H9 (cell line): ENCODE measurements around the gene KIAA1958. TPM values are rescaled to one million over a fixed set of nuclear protein-coding genes. Genes with fewer than 3 reads are reported as not detected.

ENCODE experiments used
- DNase-seq: peaks from one replicate; pipeline ENCODE4 v3.0.0-alpha.2; 2017
- H2AFZ ChIP-seq: one replicate; pipeline ENCODE4 v1.6.1; 2013; ENCODE audit warnings: mild to moderate bottlenecking, low read length, control low read depth, moderate library complexity
- H2AK5ac ChIP-seq: 2 replicates; pipeline ENCODE4 v1.6.1; 2013; ENCODE audit warnings: low read length, control low read depth, mixed read lengths; ENCODE audit not compliant: insufficient read length
- H2BK120ac ChIP-seq: one replicate; pipeline ENCODE4 v1.6.1; 2013; ENCODE audit warnings: low read depth, mild to moderate bottlenecking, low read length, control low read depth, inconsistent platforms; ENCODE audit not compliant: poor library complexity, severe bottlenecking
- H2BK12ac ChIP-seq: 2 replicates; pipeline ENCODE4 v1.6.1; 2013; ENCODE audit warnings: low read length, control low read depth, mixed read lengths, low read depth; ENCODE audit not compliant: insufficient read length
- H2BK15ac ChIP-seq: 2 replicates; pipeline ENCODE4 v1.6.1; 2013; ENCODE audit warnings: low read depth, low read length, control low read depth
- H2BK20ac ChIP-seq: one replicate; pipeline ENCODE4 v1.6.1; 2013; ENCODE audit warnings: low read depth, mild to moderate bottlenecking, low read length, control low read depth, inconsistent platforms; ENCODE audit not compliant: poor library complexity, severe bottlenecking
- H2BK5ac ChIP-seq: 2 replicates; pipeline ENCODE4 v1.6.1; 2013; ENCODE audit warnings: low read length, control low read depth, mixed read lengths; ENCODE audit not compliant: insufficient read length
- H3K14ac ChIP-seq: 2 replicates; pipeline ENCODE4 v1.6.1; 2013; ENCODE audit warnings: low read length, control low read depth; ENCODE audit not compliant: insufficient read depth
- H3K18ac ChIP-seq: 2 replicates; pipeline ENCODE4 v1.6.1; 2013; ENCODE audit warnings: low read depth, mild to moderate bottlenecking, mixed read lengths, low read length, control low read depth; ENCODE audit not compliant: insufficient read length
- H3K23ac ChIP-seq: 2 replicates; pipeline ENCODE4 v1.6.1; 2013; ENCODE audit warnings: low read length, control low read depth, mixed read lengths, low read depth; ENCODE audit not compliant: insufficient read length
- H3K23me2 ChIP-seq: 2 replicates; pipeline ENCODE4 v1.6.1; 2013; ENCODE audit warnings: low read depth, mild to moderate bottlenecking, mixed read lengths, low read length, control low read depth; ENCODE audit not compliant: insufficient read length, poor library complexity, severe bottlenecking
- H3K27ac ChIP-seq: 2 replicates; pipeline ENCODE4 v1.5.1; 2013; ENCODE audit warnings: low read length, control low read depth, mixed read lengths, low read depth; ENCODE audit not compliant: insufficient read length
- H3K27me3 ChIP-seq: 2 replicates; pipeline ENCODE4 v1.6.1; 2013; ENCODE audit warnings: low read length, control low read depth, inconsistent platforms; ENCODE audit not compliant: insufficient read depth
- H3K4ac ChIP-seq: 2 replicates; pipeline ENCODE4 v1.6.1; 2013; ENCODE audit warnings: low read depth, mild to moderate bottlenecking, control low read depth, inconsistent platforms, low read length, moderate library complexity
- H3K4me1 ChIP-seq: 2 replicates; pipeline ENCODE4 v1.6.1; 2013; ENCODE audit warnings: low read length, control low read depth, inconsistent platforms; ENCODE audit not compliant: insufficient read depth
- H3K4me2 ChIP-seq: 2 replicates; pipeline ENCODE4 v1.6.1; 2013; ENCODE audit warnings: low read length, control low read depth, mixed read lengths; ENCODE audit not compliant: insufficient read length, insufficient read depth
- H3K56ac ChIP-seq: 2 replicates; pipeline ENCODE4 v1.6.1; 2013; ENCODE audit warnings: low read depth, mild to moderate bottlenecking, mixed read lengths, low read length, control low read depth; ENCODE audit not compliant: insufficient read length
- H3K79me1 ChIP-seq: 2 replicates; pipeline ENCODE4 v1.6.1; 2013; ENCODE audit warnings: low read depth, mild to moderate bottlenecking, moderate library complexity, low read length, control low read depth, inconsistent platforms; ENCODE audit not compliant: insufficient read depth, poor library complexity, severe bottlenecking
- H3K79me2 ChIP-seq: 2 replicates; pipeline ENCODE4 v1.6.1; 2013; ENCODE audit warnings: low read length, control low read depth, inconsistent platforms; ENCODE audit not compliant: insufficient read depth
- H3K9ac ChIP-seq: 2 replicates; pipeline ENCODE4 v1.6.1; 2013; ENCODE audit warnings: low read length, control low read depth, mixed read lengths; ENCODE audit not compliant: insufficient read length; ENCODE audit errors: extremely low read depth
- H3K9me3 ChIP-seq: one replicate; pipeline ENCODE4 v1.6.1; 2013; ENCODE audit warnings: low read depth, low read length, inconsistent platforms; ENCODE audit not compliant: control insufficient read depth
- H3T11ph ChIP-seq: one replicate; pipeline ENCODE4 v1.6.1; 2013; ENCODE audit warnings: mild to moderate bottlenecking, low read length, control low read depth, inconsistent platforms
- H4K20me1 ChIP-seq: one replicate; pipeline ENCODE4 v1.6.1; 2013; ENCODE audit not compliant: control insufficient read depth, insufficient read length, insufficient read depth
- H4K5ac ChIP-seq: 2 replicates; pipeline ENCODE4 v1.6.1; 2013; ENCODE audit warnings: low read depth, mild to moderate bottlenecking, mixed read lengths, low read length, control low read depth; ENCODE audit not compliant: insufficient read length
- H4K8ac ChIP-seq: replicated peaks from 2 replicates; pipeline ENCODE4 v1.6.1; 2013; ENCODE audit warnings: low read length, control low read depth, mixed read lengths, low read depth; ENCODE audit not compliant: insufficient read length
- H4K91ac ChIP-seq: 2 replicates; pipeline ENCODE4 v1.6.1; 2013; ENCODE audit warnings: low read depth, mild to moderate bottlenecking, moderate library complexity, mixed read lengths, low read length, control low read depth; ENCODE audit not compliant: insufficient read length
- H3K27ac Mint-ChIP-seq, 3 experiments: 2 replicates in 2 of 3; 3 replicates in 1 of 3; pipeline ENCODE4 v1.8.0; 2020 to 2021; ENCODE audit warnings: mixed read lengths in 3 of 3, mild to moderate bottlenecking in 1 of 3, moderate library complexity in 1 of 3
- H3K27me3 Mint-ChIP-seq: 2 replicates; pipeline ENCODE4 v1.8.0; 2021; ENCODE audit warnings: low read depth, mild to moderate bottlenecking, moderate library complexity, mixed read lengths
- H3K36me3 Mint-ChIP-seq, 3 experiments: 2 replicates in 2 of 3; 3 replicates in 1 of 3; pipeline ENCODE4 v1.8.0; 2020 to 2021; ENCODE audit warnings: low read depth in 3 of 3, mixed read lengths in 3 of 3; ENCODE audit not compliant: insufficient read depth in 1 of 3
- H3K4me1 Mint-ChIP-seq, 2 experiments: 2 replicates each; pipeline ENCODE4 v1.8.0; 2020; ENCODE audit warnings: mixed read lengths in 2 of 2
- H3K4me3 Mint-ChIP-seq, 2 experiments: 2 replicates in 1 of 2; 3 replicates in 1 of 2; pipeline ENCODE4 v1.8.0; 2020 to 2021; ENCODE audit warnings: mild to moderate bottlenecking in 2 of 2, mixed read lengths in 2 of 2, moderate library complexity in 1 of 2
- H3K9me3 Mint-ChIP-seq, 2 experiments: 2 replicates in 1 of 2; 3 replicates in 1 of 2; pipeline ENCODE4 v1.8.0; 2020; ENCODE audit warnings: mild to moderate bottlenecking in 2 of 2, mixed read lengths in 2 of 2, moderate library complexity in 1 of 2
- CTCF ChIP-seq: fragments of 200-600 bp; sonication (generic); conservative IDR thresholded peaks from 3 replicates; pipeline ENCODE4 v1.8.0; 2021; ENCODE audit warnings: antibody characterized with exemption, mild to moderate bottlenecking
- WGBS: extraction: QIAGEN DNeasy Blood & Tissue Kit; methylation state at CpG from one replicate; pipeline ENCODE4 v1.1.7; 2013; ENCODE audit warnings: missing lambda C conversion rate, low lambda C conversion rate, mixed read lengths; ENCODE audit not compliant: insufficient read length; ENCODE audit errors: extremely low coverage; 5-methylcytosine and 5-hydroxymethylcytosine counted together
- total RNA-seq: library from RNA; stranded (reverse); gene quantifications from 2 replicates; pipeline ENCODE4 v1.2.1, GENCODE V29; 2021

KIAA1958 gene
- total RNA-seq, 1 experiment from 2014 or later = 34.0 TPM

- Histone ChIP-seq H3K4me1 (no peaks in the 10 kb centered on the region), H3K27ac (no peak overlapping the region), H2BK20ac (no peak overlapping the region), H2AK5ac (no peak overlapping the region), H4K91ac (no peak overlapping the region), H4K5ac (no peak overlapping the region), H3K18ac (no peak overlapping the region), H3K4ac (no peak overlapping the region), H4K8ac (no peak overlapping the region), H4K20me1 (no peaks in the 10 kb centered on the region), H3T11ph (no peak overlapping the region), H2BK5ac (no peak overlapping the region), H2AFZ (no peak overlapping the region), H3K9me3 (no peaks in the 10 kb centered on the region), H2BK15ac (no peak overlapping the region), H3K4me2 (no peak overlapping the region), H2BK120ac (no peak overlapping the region), H3K56ac (no peak overlapping the region), H3K9ac (no peak overlapping the region), H3K23me2 (no peaks in the 10 kb centered on the region), H3K27me3 (no peaks in the 10 kb centered on the region), H3K79me2 (no peaks in the 10 kb centered on the region; the same call in 1 of the 2 replicates), H3K23ac (no peak overlapping the region), H3K14ac (no peak overlapping the region), H3K79me1 (no peaks in the 10 kb centered on the region), H2BK12ac (no peak overlapping the region)
- Mint-ChIP-seq H3K9me3 (peaks cover 5 to 7% of the 10 kb centered on the region in 2 experiments; a peak in 3 of 5 replicates), H3K27ac (no peak overlapping the region), H3K36me3 (peaks cover 12 to 21% (median 16%) of the 10 kb centered on the region in 3 experiments; a peak in 6 of 7 replicates), H3K4me3 (no peak overlapping the region), H3K27me3 (no peaks in the 10 kb centered on the region), H3K4me1 (peaks cover 0 to 3% of the 10 kb centered on the region in 2 experiments; a peak in 1 of 4 replicates)
- no peak for DNase-seq
- no CpG with 5 or more reads among the region's 7 CpGs for WGBS
- TF ChIP-seq CTCF = peak; percentile 77
Observed at GRCh38 chr9:112711050-112711689, 224.5 kb downstream of the KIAA1958 start.
